Hepatocyte (in vitro differentiated cells): ENCODE measurements around the gene DNAH17. TPM values are rescaled to one million over a fixed set of nuclear protein-coding genes. Genes with fewer than 3 reads are reported as not detected.

Source experiments
- DNase-seq: peaks from one replicate; pipeline ENCODE4 v3.0.0-alpha.2; 2016; ENCODE audit warnings: low spot score
- H2AFZ ChIP-seq: fragments of 200-600 bp; sonication (generic); 2 replicates; pipeline ENCODE4 v1.6.0; 2016; ENCODE audit warnings: antibody characterized with exemption, mild to moderate bottlenecking
- H3K27ac ChIP-seq: fragments of 200-600 bp; sonication (generic); 2 replicates; pipeline ENCODE4 v1.5.1; 2016; ENCODE audit warnings: mild to moderate bottlenecking
- H3K27me3 ChIP-seq: fragments of 200-600 bp; sonication (generic); 2 replicates; pipeline ENCODE4 v1.6.1; 2016
- H3K36me3 ChIP-seq: fragments of 200-600 bp; sonication (generic); replicated peaks from 2 replicates; pipeline ENCODE4 v1.5.1; 2016; ENCODE audit warnings: low read depth; ENCODE audit not compliant: insufficient read depth
- H3K4me1 ChIP-seq: fragments of 200-600 bp; sonication (generic); 2 replicates; pipeline ENCODE4 v1.5.1; 2016; ENCODE audit warnings: mild to moderate bottlenecking, moderate library complexity; ENCODE audit not compliant: insufficient read depth
- H3K4me2 ChIP-seq: fragments of 200-600 bp; sonication (generic); 2 replicates; pipeline ENCODE4 v1.6.0; 2016
- H3K4me3 ChIP-seq: fragments of 200-600 bp; sonication (generic); 2 replicates; pipeline ENCODE4 v1.5.1; 2016; ENCODE audit warnings: mild to moderate bottlenecking
- H3K79me2 ChIP-seq: fragments of 200-600 bp; sonication (generic); 2 replicates; pipeline ENCODE4 v1.6.0; 2017; ENCODE audit warnings: mild to moderate bottlenecking
- H3K9me2 ChIP-seq: fragments of 200-600 bp; sonication (generic); replicated peaks from 2 replicates; pipeline ENCODE4 v1.6.0; 2017; ENCODE audit warnings: mild to moderate bottlenecking; ENCODE audit not compliant: insufficient read depth
- H3K9me3 ChIP-seq: fragments of 200-600 bp; sonication (generic); 2 replicates; pipeline ENCODE4 v1.5.1; 2016; ENCODE audit warnings: low read depth, mild to moderate bottlenecking
- H4K20me1 ChIP-seq: fragments of 200-600 bp; sonication (generic); 2 replicates; pipeline ENCODE4 v1.6.0; 2016; ENCODE audit warnings: mild to moderate bottlenecking; ENCODE audit not compliant: insufficient read depth, poor library complexity, severe bottlenecking
- CTCF ChIP-seq: fragments of 200-600 bp; sonication (generic); IDR thresholded peaks from 2 replicates; pipeline ENCODE4 v1.5.1; 2016; ENCODE audit warnings: antibody characterized with exemption, mild to moderate bottlenecking; ENCODE audit not compliant: poor library complexity
- EZH2 ChIP-seq: fragments of 200-600 bp; sonication (generic); IDR thresholded peaks from 2 replicates; pipeline ENCODE4 v1.6.1; 2016; ENCODE audit warnings: antibody characterized with exemption, mild to moderate bottlenecking, borderline replicate concordance
- EZH2phosphoT487 ChIP-seq: fragments of 200-600 bp; sonication (generic); IDR thresholded peaks from one replicate; pipeline ENCODE4 v1.6.1; 2018; ENCODE audit warnings: antibody characterized with exemption, mild to moderate bottlenecking, low read depth, moderate library complexity; ENCODE audit not compliant: unreplicated experiment, severe bottlenecking
- WGBS: methylation state at CpG from one replicate; pipeline ENCODE4 v1.1.6; 2016; ENCODE audit warnings: low lambda C conversion rate; ENCODE audit errors: missing lambda C conversion rate; 5-methylcytosine and 5-hydroxymethylcytosine counted together
- polyA plus RNA-seq: library from polyadenylated mRNA; unstranded; fragments of >200 nt; fragmentation: Nextera tagmentation; extraction: Ambion mirVana; gene quantifications from 2 replicates; pipeline ENCODE4 v1.2.1, GENCODE V29; 2016
- total RNA-seq: library from RNA; depleted of rRNA; stranded (reverse); fragments of >200 nt; gene quantifications from 2 replicates; pipeline ENCODE4 v1.2.3, GENCODE V29; 2014

The DNAH17 gene
- total and polyA plus RNA-seq, 2 experiments from 2014 or later = 0.20 to 1.5 TPM

DNA sequence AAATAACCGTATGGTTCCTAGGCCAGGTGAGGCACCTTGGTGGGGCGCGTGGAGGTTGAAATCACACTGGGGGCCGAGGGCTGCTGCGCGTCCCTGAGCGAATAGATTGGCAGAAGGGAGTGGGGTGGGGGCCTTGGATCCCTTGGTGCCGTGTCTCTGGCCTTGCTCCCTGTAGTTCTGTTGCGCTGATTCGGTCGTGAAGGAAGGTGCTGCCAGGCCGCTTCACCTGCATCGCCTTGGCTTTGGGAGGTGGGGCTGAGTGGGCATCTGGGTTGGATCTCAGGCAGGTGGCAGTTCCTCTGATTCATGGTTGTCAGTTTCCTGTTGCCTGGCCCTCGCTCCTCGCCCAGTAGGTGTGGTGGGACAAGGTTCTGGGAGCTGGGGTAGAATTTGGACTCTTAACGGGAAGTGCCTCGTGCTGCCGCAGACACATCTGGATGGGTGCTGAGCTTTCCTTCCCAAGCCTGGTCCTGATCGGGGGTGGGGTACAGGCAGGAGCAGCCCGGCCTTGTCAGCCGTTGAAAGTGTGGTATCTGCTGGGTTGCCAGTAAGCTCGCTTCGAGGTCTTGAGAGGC lies 168.6 kb downstream of the DNAH17 start:
- peak overlapping the region; percentile 79 for H3K27ac ChIP-seq
- no peak overlapping the region for H3K4me3 ChIP-seq
- peaks cover 80% of the 10 kb centered on the region for H3K79me2 ChIP-seq
- DNase-seq = no peak
- peaks cover 15% of the 10 kb centered on the region for H4K20me1 ChIP-seq
- no peaks in the 10 kb centered on the region for H3K36me3 ChIP-seq
- no peaks in the 10 kb centered on the region for H3K9me3 ChIP-seq
- no peaks in the 10 kb centered on the region for H3K9me2 ChIP-seq
- WGBS = 91% methylated on average over 23 of the region's 23 CpGs
- no peak for TF ChIP-seq CTCF
- no peak for TF ChIP-seq EZH2
- TF ChIP-seq EZH2phosphoT487 = no peak
- H3K27me3 ChIP-seq = no peaks in the 10 kb centered on the region
- peaks cover 50% of the 10 kb centered on the region for H3K4me1 ChIP-seq
- peak overlapping the region; percentile 36 for H3K4me2 ChIP-seq
- no peak overlapping the region for H2AFZ ChIP-seq

DNA sequence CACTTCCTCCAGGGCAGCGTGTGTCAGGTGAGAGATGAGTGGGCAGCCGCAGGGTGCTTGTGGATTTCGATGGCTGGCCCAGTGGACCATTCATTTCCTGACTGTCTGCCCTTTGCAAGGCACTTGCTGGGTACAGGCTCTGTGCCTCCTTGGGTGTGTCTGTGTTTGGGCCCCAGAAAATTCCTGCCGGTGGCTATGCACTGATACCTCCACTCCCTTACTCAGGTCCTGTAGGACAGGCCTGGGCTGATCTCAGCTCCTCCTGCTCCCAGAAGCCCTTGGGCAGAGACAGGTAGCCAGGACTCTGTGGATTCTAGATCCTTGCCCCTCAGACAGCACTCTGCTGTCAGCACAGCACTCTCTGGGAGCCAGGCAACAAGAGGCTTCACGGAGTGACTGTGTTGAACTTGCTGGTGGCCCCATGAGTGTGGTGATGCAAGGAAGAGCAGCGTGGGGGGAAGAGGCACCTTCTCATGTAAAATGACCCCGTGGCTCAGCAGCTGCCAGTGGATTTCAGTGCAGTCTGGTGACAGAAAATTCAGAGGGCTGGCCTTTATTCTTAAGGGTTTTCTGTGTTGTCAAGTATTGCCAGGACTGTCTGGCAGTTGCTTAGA lies 169.7 kb downstream of the DNAH17 start:
- H3K27ac ChIP-seq = no peak overlapping the region
- H3K79me2 ChIP-seq = peaks cover 72% of the 10 kb centered on the region
- no peak overlapping the region for H3K4me3 ChIP-seq
- H3K4me2 ChIP-seq = no peak overlapping the region
- H3K27me3 ChIP-seq = no peaks in the 10 kb centered on the region
- WGBS = 85% methylated on average over 7 of the region's 7 CpGs
- H3K9me2 ChIP-seq = no peaks in the 10 kb centered on the region
- peaks cover 45% of the 10 kb centered on the region for H3K4me1 ChIP-seq
- H3K36me3 ChIP-seq = no peaks in the 10 kb centered on the region
- peaks cover 12% of the 10 kb centered on the region for H4K20me1 ChIP-seq
- no peaks in the 10 kb centered on the region for H3K9me3 ChIP-seq
- no peak for DNase-seq
- TF ChIP-seq EZH2 = no peak
- H2AFZ ChIP-seq = no peak overlapping the region

DNA sequence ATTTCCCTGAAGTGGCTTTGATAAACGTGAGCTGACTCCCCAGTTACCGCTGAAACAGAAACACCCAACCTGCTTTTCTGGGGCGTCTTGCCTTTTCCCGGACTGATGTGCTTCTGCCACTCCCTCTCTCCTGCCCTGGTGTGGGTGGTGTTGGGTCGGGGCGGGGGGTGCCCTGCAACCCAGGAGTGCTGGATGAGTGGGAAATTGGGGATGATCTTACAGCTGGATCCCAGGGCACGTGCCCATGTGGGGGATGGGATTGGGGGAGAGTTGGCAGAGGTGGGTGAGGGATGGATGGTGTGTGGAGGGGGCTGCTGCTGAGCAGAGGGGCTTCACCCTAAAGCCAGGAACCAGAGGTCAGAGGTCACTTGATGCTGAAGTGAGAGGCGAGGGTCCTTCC lies 170.3 kb downstream of the DNAH17 start:
- H3K79me2 ChIP-seq = peaks cover 69% of the 10 kb centered on the region
- H3K4me3 ChIP-seq = no peak overlapping the region
- no peaks in the 10 kb centered on the region for H3K9me2 ChIP-seq
- no peak overlapping the region for H3K4me2 ChIP-seq
- no peak overlapping the region for H2AFZ ChIP-seq
- H3K36me3 ChIP-seq = no peaks in the 10 kb centered on the region
- H3K4me1 ChIP-seq = peaks cover 39% of the 10 kb centered on the region
- no peaks in the 10 kb centered on the region for H3K27me3 ChIP-seq
- no peaks in the 10 kb centered on the region for H3K9me3 ChIP-seq
- TF ChIP-seq EZH2 = no peak
- TF ChIP-seq EZH2phosphoT487 = no peak
- no peak for TF ChIP-seq CTCF
- 96% methylated on average over 7 of the region's 8 CpGs for WGBS
- H4K20me1 ChIP-seq = peaks cover 12% of the 10 kb centered on the region
- no peak for DNase-seq
- no peak overlapping the region for H3K27ac ChIP-seq

DNA sequence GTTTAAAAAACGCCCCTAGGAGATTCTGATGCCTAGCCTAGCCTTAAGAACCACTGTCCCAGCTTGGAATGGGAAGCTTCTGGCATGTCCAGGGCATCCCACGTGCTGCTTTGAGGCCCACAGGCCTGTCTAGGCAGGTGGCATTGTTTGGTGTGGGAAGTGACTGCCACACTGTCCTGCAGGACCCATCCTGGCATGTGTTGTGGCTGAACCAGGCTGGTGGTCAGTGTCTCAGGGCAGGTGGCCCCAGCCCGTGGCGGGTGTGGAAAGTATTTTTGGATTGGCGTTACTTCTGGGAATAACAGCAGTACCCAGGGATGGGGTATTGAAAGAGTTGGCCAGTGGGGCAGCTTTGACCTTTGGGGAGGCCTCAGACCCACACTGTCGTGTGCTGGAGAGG lies 170.8 kb downstream of the DNAH17 start:
- H3K27me3 ChIP-seq = no peaks in the 10 kb centered on the region
- H3K4me2 ChIP-seq = no peak overlapping the region
- no peaks in the 10 kb centered on the region for H3K9me2 ChIP-seq
- no peak for DNase-seq
- TF ChIP-seq CTCF (no peak), EZH2 (no peak), EZH2phosphoT487 (no peak)
- H4K20me1 ChIP-seq = peaks cover 12% of the 10 kb centered on the region
- no peak overlapping the region for H3K27ac ChIP-seq
- H3K4me3 ChIP-seq = no peak overlapping the region
- H3K4me1 ChIP-seq = peaks cover 37% of the 10 kb centered on the region
- H3K9me3 ChIP-seq = no peaks in the 10 kb centered on the region
- 92% methylated on average over 6 of the region's 6 CpGs for WGBS
- no peaks in the 10 kb centered on the region for H3K36me3 ChIP-seq
- no peak overlapping the region for H2AFZ ChIP-seq
- H3K79me2 ChIP-seq = peaks cover 69% of the 10 kb centered on the region
